ENCODE results near the gene ATP2A3. TPM values are rescaled to one million over a fixed set of nuclear protein-coding genes. Genes with fewer than 3 reads are reported as not detected.

Gene ATP2A3
- polyA plus RNA-seq, 3 donors, result 6.9 to 46.5 (median 9.5) TPM

DNA sequence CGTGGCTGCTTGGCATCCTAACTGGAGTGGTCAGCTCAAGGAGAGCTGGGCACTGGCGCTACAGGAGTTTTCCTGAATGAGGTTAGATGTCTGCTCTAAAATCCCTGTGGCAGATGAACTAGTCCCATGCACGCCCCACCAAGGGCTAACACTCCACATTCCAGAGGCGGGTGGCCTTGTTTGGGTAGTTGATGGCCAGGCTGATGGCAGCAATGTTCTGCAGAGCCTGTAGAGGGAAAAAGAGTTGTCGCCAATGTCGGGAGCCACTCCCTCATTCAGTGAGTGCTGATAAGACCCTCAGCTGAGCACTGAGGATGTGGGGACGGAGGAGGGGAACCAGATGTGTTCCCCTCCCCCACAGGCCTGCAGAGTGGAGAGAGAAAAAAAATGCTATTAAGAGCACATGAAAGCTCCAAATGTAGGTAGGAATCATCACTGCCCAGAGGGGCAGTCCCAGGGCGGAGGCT lies 42.5 kb upstream of the ATP2A3 start:
- peaks cover 0 to 1% (median 0%) of the 10 kb centered on the region in 7 donors for H3K9me3 Mint-ChIP-seq
- intact Hi-C loops (cut with micrococcal nuclease), result loop anchor here in 1 of 2 donors (10.0 kb wide), 1 partner anchor 272 kb away; no protein-coding TSS in a partner anchor
- H3K9me3 ChIP-seq (replicated peaks in 1 of 2; ENCODE audit: control insufficient read depth in 1 of 2, insufficient read depth in 1 of 2, low read length in 2 of 2), result no peaks in the 10 kb centered on the region
- no peaks in the 10 kb centered on the region for H3K27me3 ChIP-seq (ENCODE audit: control insufficient read depth in 2 of 2, insufficient read depth in 2 of 2, low read length in 2 of 2)
- H2AFZ ChIP-seq (ENCODE audit: insufficient read depth, low read depth, low read length, poor library complexity, severe bottlenecking), result no peak overlapping the region
- no peak overlapping the region for H3K27ac ChIP-seq (ENCODE audit: low read depth in 1 of 2, low read length in 2 of 2)
- no peak overlapping the region for H3K4me3 Mint-ChIP-seq
- no peak overlapping the region for H3K4me3 ChIP-seq (replicated peaks in 1 of 3; ENCODE audit: low read depth in 2 of 3, low read length in 3 of 3)
- peaks cover 24% of the 10 kb centered on the region for H3K4me1 Mint-ChIP-seq
- DNase-seq, result no peak
- peaks cover 28% of the 10 kb centered on the region for H4K20me1 ChIP-seq (ENCODE audit: insufficient read depth, low read length)
- 100% methylated on average over 1 of the region's 8 CpGs for WGBS (ENCODE audit: insufficient coverage)
- peak overlapping the region in 4 of 7 donors; percentile 23 to 82 (median 41) for H3K27ac Mint-ChIP-seq
- no peak for TF ChIP-seq CTCF (IDR thresholded peaks at IDR 0.05)
- H3K36me3 ChIP-seq (replicated peaks in 1 of 2; ENCODE audit: control insufficient read depth in 1 of 2, insufficient read depth in 2 of 2, low read length in 2 of 2), result peaks cover 61 to 67% of the 10 kb centered on the region in 2 donors
- H3K4me2 ChIP-seq (replicated peaks; ENCODE audit: extremely low read depth, low read length, poor library complexity, severe bottlenecking), result no peak overlapping the region
- no peak overlapping the region for H3K9ac ChIP-seq (ENCODE audit: insufficient read depth, low read length, poor library complexity, severe bottlenecking)
- H3K79me2 ChIP-seq (ENCODE audit: insufficient read depth, low read length), result no peaks in the 10 kb centered on the region
- H3K36me3 Mint-ChIP-seq, result peaks cover 62 to 70% of the 10 kb centered on the region in 2 donors
- H3K27me3 Mint-ChIP-seq (ENCODE audit: low read depth in 3 of 3), result peaks cover 1 to 14% (median 1%) of the 10 kb centered on the region in 3 donors
- H3K4me1 ChIP-seq (ENCODE audit: control insufficient read depth in 1 of 2, insufficient read depth in 2 of 2, low read length in 2 of 2), result peaks cover 18 to 32% of the 10 kb centered on the region in 2 donors

GRCh38 chr17:4006165-4006589 lies 41.9 kb upstream of the ATP2A3 start:
- no peak for TF ChIP-seq CTCF (IDR thresholded peaks at IDR 0.05)
- intact Hi-C loops (cut with micrococcal nuclease), result loop anchor here in 1 of 2 donors (10.0 kb wide), 1 partner anchor 271 kb away; no protein-coding TSS in a partner anchor
- no peaks in the 10 kb centered on the region for H3K79me2 ChIP-seq (ENCODE audit: insufficient read depth, low read length)
- no peak for DNase-seq
- Mint-ChIP-seq H3K27ac (peak overlapping the region in 2 of 7 donors; percentile 7 to 82), H3K36me3 (peaks cover 57 to 64% of the 10 kb centered on the region in 2 donors), H3K4me1 (peaks cover 26% of the 10 kb centered on the region), H3K9me3 (peaks cover 0 to 1% (median 0%) of the 10 kb centered on the region in 7 donors), H3K4me3 (no peak overlapping the region), H3K27me3 (ENCODE audit: low read depth in 3 of 3) (peaks cover 1 to 14% (median 3%) of the 10 kb centered on the region in 3 donors)
- no peak overlapping the region for H3K4me3 ChIP-seq (replicated peaks in 1 of 3; ENCODE audit: low read depth in 2 of 3, low read length in 3 of 3)
- peaks cover 18 to 32% of the 10 kb centered on the region in 2 donors for H3K4me1 ChIP-seq (ENCODE audit: control insufficient read depth in 1 of 2, insufficient read depth in 2 of 2, low read length in 2 of 2)
- H3K4me2 ChIP-seq (replicated peaks; ENCODE audit: extremely low read depth, low read length, poor library complexity, severe bottlenecking), result no peak overlapping the region
- peaks cover 27% of the 10 kb centered on the region for H4K20me1 ChIP-seq (ENCODE audit: insufficient read depth, low read length)
- peaks cover 0 to under 1% of the 10 kb centered on the region in 2 donors for H3K27me3 ChIP-seq (ENCODE audit: control insufficient read depth in 2 of 2, insufficient read depth in 2 of 2, low read length in 2 of 2)
- no peak overlapping the region for H3K27ac ChIP-seq (ENCODE audit: low read depth in 1 of 2, low read length in 2 of 2)
- H2AFZ ChIP-seq (ENCODE audit: insufficient read depth, low read depth, low read length, poor library complexity, severe bottlenecking), result no peak overlapping the region
- no peaks in the 10 kb centered on the region for H3K9me3 ChIP-seq (replicated peaks in 1 of 2; ENCODE audit: control insufficient read depth in 1 of 2, insufficient read depth in 1 of 2, low read length in 2 of 2)
- 87% methylated on average over 9 of the region's 12 CpGs for WGBS (ENCODE audit: insufficient coverage)
- H3K36me3 ChIP-seq (replicated peaks in 1 of 2; ENCODE audit: control insufficient read depth in 1 of 2, insufficient read depth in 2 of 2, low read length in 2 of 2), result peaks cover 55 to 62% of the 10 kb centered on the region in 2 donors
- H3K9ac ChIP-seq (ENCODE audit: insufficient read depth, low read length, poor library complexity, severe bottlenecking), result no peak overlapping the region

All from CD14-positive monocyte (primary cell).